ENCODE data around the gene GTF2H4.

Gene GTF2H4

DNA sequence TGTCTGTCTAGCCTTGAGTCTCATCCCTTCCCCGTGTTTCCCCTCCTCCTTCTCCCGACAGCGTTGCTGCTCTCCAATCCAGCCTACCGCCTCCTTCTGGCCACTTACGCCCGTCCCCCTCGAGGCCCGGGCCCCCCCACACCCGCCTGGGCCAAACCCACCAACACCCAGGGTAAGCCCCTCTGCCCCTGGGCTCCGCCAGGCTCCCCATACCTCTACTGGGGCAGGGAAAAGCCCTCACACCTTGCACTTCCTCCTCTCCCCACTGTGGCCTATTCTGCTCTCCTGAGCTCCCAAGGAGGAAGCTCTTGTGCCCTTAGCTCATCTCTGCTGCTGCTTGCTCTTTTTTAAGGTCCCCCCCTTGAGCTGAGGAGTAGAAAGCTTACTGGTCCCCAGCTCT, 12.7 kb upstream of the GTF2H4 start:
- Histone ChIP-seq H3K4ac (ENCODE audit: low read length) (no peak overlapping the region), H3K9me3 (replicated peaks in 1 of 2; ENCODE audit: control insufficient read depth in 2 of 2, insufficient read depth in 1 of 2, low read depth in 1 of 2, low read length in 2 of 2) (no peaks in the 10 kb centered on the region), H2BK120ac (ENCODE audit: low read depth, low read length) (no peak overlapping the region), H3K36me3 (replicated peaks in 1 of 2; ENCODE audit: control insufficient read depth in 2 of 2, insufficient read depth in 2 of 2, low read length in 2 of 2) (peaks cover 85 to 100% of the 10 kb centered on the region in 2 donors), H3K9ac (ENCODE audit: low read depth, low read length, poor library complexity) (no peak overlapping the region), H3K4me1 (ENCODE audit: control insufficient read depth in 2 of 2, insufficient read depth in 1 of 2, low read depth in 1 of 2, low read length in 2 of 2) (peaks cover 0 to 19% of the 10 kb centered on the region in 2 donors), H2BK5ac (ENCODE audit: low read length) (no peak overlapping the region), H3K79me1 (ENCODE audit: low read depth, low read length) (peaks cover 29% of the 10 kb centered on the region), H3K23ac (ENCODE audit: low read depth, low read length, poor library complexity) (no peak overlapping the region), H2BK12ac (ENCODE audit: low read length) (no peak overlapping the region), H4K8ac (ENCODE audit: low read depth, low read length) (no peak overlapping the region), H2BK15ac (ENCODE audit: low read length) (no peak overlapping the region), H3K4me3 (ENCODE audit: low read length in 2 of 2) (no peak overlapping the region), H3K27ac (replicated peaks; ENCODE audit: low read length) (no peak overlapping the region), H3K27me3 (ENCODE audit: control insufficient read depth in 3 of 3, insufficient read depth in 3 of 3, low read depth in 1 of 3, low read length in 3 of 3) (no peaks in the 10 kb centered on the region), H4K91ac (ENCODE audit: low read depth, low read length, poor library complexity) (no peak overlapping the region), H3K14ac (ENCODE audit: low read length) (no peak overlapping the region), H2AK5ac (ENCODE audit: low read depth, low read length) (no peak overlapping the region), H2AFZ (ENCODE audit: low read length) (no peak overlapping the region), H3K18ac (ENCODE audit: low read length) (no peak overlapping the region), H3K4me2 (ENCODE audit: insufficient read depth, low read length, poor library complexity, severe bottlenecking) (no peak overlapping the region)
- WGBS, 2 donors (ENCODE audit: extremely low coverage in 2 of 2, insufficient read length in 2 of 2, insufficient replicate concordance in 1 of 2): no CpG with 5 or more reads among the region's 10 CpGs
- DNase-seq (ENCODE audit: low spot score): no peak

DNA sequence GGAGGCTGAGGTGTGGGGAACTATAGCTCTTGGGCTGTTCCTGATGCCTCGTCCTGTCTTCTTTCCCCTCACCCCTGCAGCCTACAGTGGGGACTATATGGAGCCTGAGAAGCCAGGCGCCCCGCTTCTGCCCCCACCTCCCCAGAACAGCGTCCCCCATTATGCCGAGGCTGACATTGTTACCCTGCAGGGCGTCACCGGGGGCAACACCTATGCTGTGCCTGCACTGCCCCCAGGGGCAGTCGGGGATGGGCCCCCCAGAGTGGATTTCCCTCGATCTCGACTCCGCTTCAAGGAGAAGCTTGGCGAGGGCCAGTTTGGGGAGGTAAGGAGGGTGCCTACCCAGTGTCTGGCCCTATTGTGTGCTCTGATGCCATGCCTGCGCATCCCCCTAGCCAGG, 11.5 kb upstream of the GTF2H4 start:
- Histone ChIP-seq H2BK12ac (ENCODE audit: low read length) (no peak overlapping the region), H4K8ac (ENCODE audit: low read depth, low read length) (no peak overlapping the region), H3K9me3 (replicated peaks in 1 of 2; ENCODE audit: control insufficient read depth in 2 of 2, insufficient read depth in 1 of 2, low read depth in 1 of 2, low read length in 2 of 2) (no peaks in the 10 kb centered on the region), H3K4me2 (ENCODE audit: insufficient read depth, low read length, poor library complexity, severe bottlenecking) (no peak overlapping the region), H2AK5ac (ENCODE audit: low read depth, low read length) (no peak overlapping the region), H2BK15ac (ENCODE audit: low read length) (no peak overlapping the region), H2AFZ (ENCODE audit: low read length) (no peak overlapping the region), H3K27me3 (ENCODE audit: control insufficient read depth in 3 of 3, insufficient read depth in 3 of 3, low read depth in 1 of 3, low read length in 3 of 3) (no peaks in the 10 kb centered on the region), H4K91ac (ENCODE audit: low read depth, low read length, poor library complexity) (no peak overlapping the region), H3K4ac (ENCODE audit: low read length) (no peak overlapping the region), H3K9ac (ENCODE audit: low read depth, low read length, poor library complexity) (no peak overlapping the region), H2BK5ac (ENCODE audit: low read length) (no peak overlapping the region), H3K79me1 (ENCODE audit: low read depth, low read length) (peaks cover 20% of the 10 kb centered on the region), H3K4me1 (ENCODE audit: control insufficient read depth in 2 of 2, insufficient read depth in 1 of 2, low read depth in 1 of 2, low read length in 2 of 2) (peaks cover 0 to 14% of the 10 kb centered on the region in 2 donors), H3K14ac (ENCODE audit: low read length) (no peak overlapping the region), H2BK120ac (ENCODE audit: low read depth, low read length) (no peak overlapping the region), H3K18ac (ENCODE audit: low read length) (no peak overlapping the region), H3K36me3 (replicated peaks in 1 of 2; ENCODE audit: control insufficient read depth in 2 of 2, insufficient read depth in 2 of 2, low read length in 2 of 2) (peaks cover 74 to 93% of the 10 kb centered on the region in 2 donors), H3K4me3 (ENCODE audit: low read length in 2 of 2) (no peak overlapping the region), H3K23ac (ENCODE audit: low read depth, low read length, poor library complexity) (no peak overlapping the region), H3K27ac (replicated peaks; ENCODE audit: low read length) (no peak overlapping the region)
- no CpG with 5 or more reads among the region's 13 CpGs for WGBS, 2 donors (ENCODE audit: extremely low coverage in 2 of 2, insufficient read length in 2 of 2, insufficient replicate concordance in 1 of 2)
- no peak for DNase-seq (ENCODE audit: low spot score)

DNA sequence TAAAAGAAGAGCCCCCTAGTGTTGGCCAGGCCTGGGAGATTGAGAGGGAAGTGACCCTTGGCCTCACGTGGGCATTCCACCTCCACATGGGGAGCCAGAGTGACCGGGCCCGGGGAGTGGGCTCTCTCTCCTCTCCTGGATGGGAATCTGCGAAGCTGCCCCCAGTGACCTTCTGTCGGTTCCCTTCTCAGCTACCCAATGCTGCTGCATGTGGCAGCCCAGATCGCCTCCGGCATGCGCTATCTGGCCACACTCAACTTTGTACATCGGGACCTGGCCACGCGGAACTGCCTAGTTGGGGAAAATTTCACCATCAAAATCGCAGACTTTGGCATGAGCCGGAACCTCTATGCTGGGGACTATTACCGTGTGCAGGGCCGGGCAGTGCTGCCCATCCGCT, 10.1 kb upstream of the GTF2H4 start:
- no peak overlapping the region for H3K27ac ChIP-seq (replicated peaks; ENCODE audit: low read length)
- no peaks in the 10 kb centered on the region for H3K27me3 ChIP-seq (ENCODE audit: control insufficient read depth in 3 of 3, insufficient read depth in 3 of 3, low read depth in 1 of 3, low read length in 3 of 3)
- peak overlapping the region; percentile 29 for H3K23ac ChIP-seq (ENCODE audit: low read depth, low read length, poor library complexity)
- no peak for DNase-seq (ENCODE audit: low spot score)
- no peak overlapping the region for H2AFZ ChIP-seq (ENCODE audit: low read length)
- H4K91ac ChIP-seq (ENCODE audit: low read depth, low read length, poor library complexity): no peak overlapping the region
- no peak overlapping the region for H2BK15ac ChIP-seq (ENCODE audit: low read length)
- H2BK120ac ChIP-seq (ENCODE audit: low read depth, low read length): no peak overlapping the region
- peaks cover 11% of the 10 kb centered on the region for H3K79me1 ChIP-seq (ENCODE audit: low read depth, low read length)
- no peak overlapping the region for H4K8ac ChIP-seq (ENCODE audit: low read depth, low read length)
- H3K4ac ChIP-seq (ENCODE audit: low read length): no peak overlapping the region
- WGBS, 2 donors (ENCODE audit: extremely low coverage in 2 of 2, insufficient read length in 2 of 2, insufficient replicate concordance in 1 of 2): no CpG with 5 or more reads among the region's 16 CpGs
- no peak overlapping the region for H3K9ac ChIP-seq (ENCODE audit: low read depth, low read length, poor library complexity)
- no peak overlapping the region for H2AK5ac ChIP-seq (ENCODE audit: low read depth, low read length)
- no peak overlapping the region for H2BK5ac ChIP-seq (ENCODE audit: low read length)
- H2BK12ac ChIP-seq (ENCODE audit: low read length): no peak overlapping the region
- no peak overlapping the region for H3K14ac ChIP-seq (ENCODE audit: low read length)
- peaks cover 64 to 80% of the 10 kb centered on the region in 2 donors for H3K36me3 ChIP-seq (replicated peaks in 1 of 2; ENCODE audit: control insufficient read depth in 2 of 2, insufficient read depth in 2 of 2, low read length in 2 of 2)
- no peak overlapping the region for H3K18ac ChIP-seq (ENCODE audit: low read length)
- no peak overlapping the region for H3K4me3 ChIP-seq (ENCODE audit: low read length in 2 of 2)
- peaks cover 0 to 11% of the 10 kb centered on the region in 2 donors for H3K4me1 ChIP-seq (ENCODE audit: control insufficient read depth in 2 of 2, insufficient read depth in 1 of 2, low read depth in 1 of 2, low read length in 2 of 2)
- H3K4me2 ChIP-seq (ENCODE audit: insufficient read depth, low read length, poor library complexity, severe bottlenecking): no peak overlapping the region
- H3K9me3 ChIP-seq (replicated peaks in 1 of 2; ENCODE audit: control insufficient read depth in 2 of 2, insufficient read depth in 1 of 2, low read depth in 1 of 2, low read length in 2 of 2): no peaks in the 10 kb centered on the region

DNA sequence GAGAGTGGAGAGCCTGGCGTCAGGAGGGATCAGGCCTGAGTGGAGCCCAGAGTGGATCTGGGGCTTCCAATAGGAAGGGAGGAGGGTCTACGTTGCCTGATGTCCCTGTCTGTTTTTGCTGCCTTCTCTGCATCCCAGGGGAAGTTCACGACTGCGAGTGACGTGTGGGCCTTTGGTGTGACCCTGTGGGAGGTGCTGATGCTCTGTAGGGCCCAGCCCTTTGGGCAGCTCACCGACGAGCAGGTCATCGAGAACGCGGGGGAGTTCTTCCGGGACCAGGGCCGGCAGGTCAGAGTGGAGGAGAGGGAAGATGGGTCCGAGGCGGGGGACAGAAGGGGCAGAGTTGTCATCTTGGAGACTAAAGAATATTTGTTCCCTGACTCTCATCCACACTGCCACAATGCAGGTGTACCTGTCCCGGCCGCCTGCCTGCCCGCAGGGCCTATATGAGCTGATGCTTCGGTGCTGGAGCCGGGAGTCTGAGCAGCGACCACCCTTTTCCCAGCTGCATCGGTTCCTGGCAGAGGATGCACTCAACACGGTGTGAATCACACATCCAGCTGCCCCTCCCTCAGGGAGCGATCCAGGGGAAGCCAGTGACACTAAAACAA, 9.2 kb upstream of the GTF2H4 start:
- no peak overlapping the region for H4K91ac ChIP-seq (ENCODE audit: low read depth, low read length, poor library complexity)
- H2BK120ac ChIP-seq (ENCODE audit: low read depth, low read length): no peak overlapping the region
- peaks cover 0 to 11% of the 10 kb centered on the region in 2 donors for H3K4me1 ChIP-seq (ENCODE audit: control insufficient read depth in 2 of 2, insufficient read depth in 1 of 2, low read depth in 1 of 2, low read length in 2 of 2)
- no peak overlapping the region for H3K23ac ChIP-seq (ENCODE audit: low read depth, low read length, poor library complexity)
- no peak overlapping the region for H2AK5ac ChIP-seq (ENCODE audit: low read depth, low read length)
- H3K18ac ChIP-seq (ENCODE audit: low read length): no peak overlapping the region
- H3K14ac ChIP-seq (ENCODE audit: low read length): no peak overlapping the region
- H2BK5ac ChIP-seq (ENCODE audit: low read length): no peak overlapping the region
- no peak overlapping the region for H2BK15ac ChIP-seq (ENCODE audit: low read length)
- peak overlapping the region in 1 of 2 donors; percentile 17 for H3K4me3 ChIP-seq (ENCODE audit: low read length in 2 of 2)
- no peak for DNase-seq (ENCODE audit: low spot score)
- H3K4me2 ChIP-seq (ENCODE audit: insufficient read depth, low read length, poor library complexity, severe bottlenecking): no peak overlapping the region
- H3K27me3 ChIP-seq (ENCODE audit: control insufficient read depth in 3 of 3, insufficient read depth in 3 of 3, low read depth in 1 of 3, low read length in 3 of 3): no peaks in the 10 kb centered on the region
- H3K79me1 ChIP-seq (ENCODE audit: low read depth, low read length): peaks cover 5% of the 10 kb centered on the region
- H3K9me3 ChIP-seq (replicated peaks in 1 of 2; ENCODE audit: control insufficient read depth in 2 of 2, insufficient read depth in 1 of 2, low read depth in 1 of 2, low read length in 2 of 2): no peaks in the 10 kb centered on the region
- no peak overlapping the region for H2AFZ ChIP-seq (ENCODE audit: low read length)
- no peak overlapping the region for H3K9ac ChIP-seq (ENCODE audit: low read depth, low read length, poor library complexity)
- no peak overlapping the region for H2BK12ac ChIP-seq (ENCODE audit: low read length)
- WGBS, 2 donors (ENCODE audit: extremely low coverage in 2 of 2, insufficient read length in 2 of 2, insufficient replicate concordance in 1 of 2): no CpG with 5 or more reads among the region's 23 CpGs
- no peak overlapping the region for H3K27ac ChIP-seq (replicated peaks; ENCODE audit: low read length)
- no peak overlapping the region for H4K8ac ChIP-seq (ENCODE audit: low read depth, low read length)
- H3K4ac ChIP-seq (ENCODE audit: low read length): no peak overlapping the region
- peaks cover 54 to 70% of the 10 kb centered on the region in 2 donors for H3K36me3 ChIP-seq (replicated peaks in 1 of 2; ENCODE audit: control insufficient read depth in 2 of 2, insufficient read depth in 2 of 2, low read length in 2 of 2)
